OCI-LY7 (cell line): ENCODE measurements around the gene IDE. TPM values are rescaled to one million over a fixed set of nuclear protein-coding genes. Genes with fewer than 3 reads are reported as not detected.

Experiments
- BruUV-seq: library from RNA; stranded (reverse); fragments of 400-500 nt; replicated peaks from 2 replicates; lab custom pipeline; 2021; lab: Mats Ljungman, UMichigan
- CTCF ChIA-PET: fragments of 300-600 bp; sonication (Branson Sonifier 250); formaldehyde crosslinking; loops from one replicate; lab custom pipeline; 2022; ENCODE audit warnings: antibody characterized with exemption; ENCODE audit not compliant: unreplicated experiment; lab: Charles Lee
- POLR2A ChIA-PET: fragments of 300-600 bp; sonication (Branson Sonifier 250); formaldehyde crosslinking; loops from one replicate; lab custom pipeline; 2022; ENCODE audit warnings: antibody characterized with exemption; lab: Charles Lee
- DNase-seq: peaks from one replicate; pipeline ENCODE4 v3.0.0-alpha.2; 2015; ENCODE audit warnings: low spot score
- H2AFZ ChIP-seq: fragments of 200-600 bp; sonication (generic), shearing (Covaris generic); 2 replicates; pipeline ENCODE4 v1.6.1; 2014; ENCODE audit warnings: mild to moderate bottlenecking, antibody characterized with exemption, low read length, moderate library complexity
- H3K27ac ChIP-seq: fragments of 200-600 bp; sonication (generic); 2 replicates; pipeline ENCODE4 v1.5.1; 2014; ENCODE audit warnings: mixed run types, low read depth, mild to moderate bottlenecking, moderate library complexity, low read length, inconsistent platforms; ENCODE audit not compliant: poor library complexity, severe bottlenecking
- H3K36me3 ChIP-seq: fragments of 200-600 bp; sonication (generic); 2 replicates; pipeline ENCODE4 v1.6.1; 2014; ENCODE audit warnings: mild to moderate bottlenecking, antibody characterized with exemption, low read length, moderate library complexity, mixed read lengths; ENCODE audit not compliant: insufficient read depth
- H3K4me1 ChIP-seq: fragments of 200-600 bp; sonication (generic); 2 replicates; pipeline ENCODE4 v1.5.1; 2014; ENCODE audit warnings: mild to moderate bottlenecking, low read length; ENCODE audit not compliant: insufficient read depth, poor library complexity, severe bottlenecking
- H3K4me2 ChIP-seq: fragments of 200-600 bp; sonication (generic); 2 replicates; pipeline ENCODE4 v1.6.1; 2014; ENCODE audit warnings: mild to moderate bottlenecking, low read length
- H3K4me3 ChIP-seq: fragments of 200-600 bp; sonication (generic); 2 replicates; pipeline ENCODE4 v1.5.1; 2014; ENCODE audit warnings: mild to moderate bottlenecking, low read depth, low read length; ENCODE audit not compliant: poor library complexity, severe bottlenecking
- H3K79me2 ChIP-seq: fragments of 200-600 bp; sonication (generic); 2 replicates; pipeline ENCODE4 v1.6.1; 2016; ENCODE audit warnings: low read depth, mild to moderate bottlenecking, low read length, moderate library complexity, mixed read lengths; ENCODE audit not compliant: insufficient read depth
- H3K9me2 ChIP-seq: fragments of 200-600 bp; sonication (generic); 2 replicates; pipeline ENCODE4 v1.6.1; 2016; ENCODE audit warnings: mild to moderate bottlenecking, low read length, mixed read lengths; ENCODE audit not compliant: insufficient read depth
- H3K9me3 ChIP-seq: fragments of 200-600 bp; sonication (generic); 2 replicates; pipeline ENCODE4 v1.6.1; 2014; ENCODE audit warnings: mild to moderate bottlenecking, mixed run types, low read length, mixed read lengths
- H4K20me1 ChIP-seq: fragments of 200-600 bp; sonication (generic); 2 replicates; pipeline ENCODE4 v1.6.1; 2014; ENCODE audit warnings: mild to moderate bottlenecking, antibody characterized with exemption, low read length, moderate library complexity, mixed read lengths; ENCODE audit not compliant: insufficient read depth
- EZH2phosphoT487 ChIP-seq: fragments of 200-600 bp; sonication (generic); IDR thresholded peaks from 2 replicates; pipeline ENCODE4 v1.6.1; 2018; ENCODE audit warnings: low read depth, borderline replicate concordance, mild to moderate bottlenecking, mixed run types, antibody characterized with exemption, low read length, moderate library complexity, mixed read lengths
- intact Hi-C: fragments of 100-400 bp; cut with micrococcal nuclease; formaldehyde crosslinking; loops from one replicate; pipeline ENCODE4 v1.10.0; 2022; ENCODE audit not compliant: unreplicated experiment
- total RNA-seq, 2 experiments: library from RNA; depleted of rRNA in 1 of 2; stranded (reverse); fragments of >200 nt in 1 of 2; shearing (Covaris generic) in 1 of 2; gene quantifications; 2 replicates each; pipeline ENCODE4 v1.2.3, GENCODE V29; 2014 to 2022
- TF ChIP-seq, protein P1 (sequence below): fragments of 200-600 bp; sonication (generic); conservative IDR thresholded peaks from 2 replicates; pipeline ENCODE4 v1.5.1; 2014; ENCODE audit warnings: mild to moderate bottlenecking, antibody characterized with exemption, low read length, moderate library complexity, mixed read lengths

IDE gene
- total RNA-seq, 2 experiments from 2014 or later: 14.2 to 42.4 TPM

DNA sequence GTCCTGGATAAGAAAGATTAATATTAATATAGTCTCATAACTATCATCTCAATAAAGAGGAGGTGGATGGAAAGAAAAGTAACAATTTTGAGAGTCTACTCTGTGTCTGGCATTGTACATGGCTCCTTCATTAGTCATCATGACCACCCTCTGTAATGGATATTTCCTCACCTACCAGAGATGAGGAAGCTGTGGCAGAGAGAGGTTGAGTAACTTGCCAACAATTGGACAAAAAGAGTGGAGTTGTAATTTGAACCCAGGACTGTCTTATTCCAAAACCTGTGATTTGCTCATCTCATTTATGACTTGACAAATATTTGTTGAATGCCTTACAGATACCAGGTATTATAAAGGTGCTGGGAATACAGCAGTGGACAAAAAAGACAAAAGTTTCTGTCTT, 2.1 kb upstream of the IDE start:
- Histone ChIP-seq H3K27ac (no peak overlapping the region), H3K36me3 (no peaks in the 10 kb centered on the region), H3K9me2 (no peaks in the 10 kb centered on the region), H3K4me2 (no peak overlapping the region), H3K4me3 (no peak overlapping the region), H3K9me3 (no peaks in the 10 kb centered on the region), H3K4me1 (peaks cover 29% of the 10 kb centered on the region), H2AFZ (no peak overlapping the region), H4K20me1 (no peaks in the 10 kb centered on the region; the same call in 1 of the 2 replicates), H3K79me2 (peaks cover 19% of the 10 kb centered on the region; the same call in 1 of the 2 replicates)
- no peak for DNase-seq
- BruUV-seq: TSS peak; percentile 63
- POLR2A ChIA-PET: interaction anchor here (0.7 kb wide), 1 partner anchor 158 kb away, joined by 3 read pairs; no protein-coding TSS in a partner anchor
- TF ChIP-seq EZH2phosphoT487: no peak
- TF ChIP-seq, protein P1, sequence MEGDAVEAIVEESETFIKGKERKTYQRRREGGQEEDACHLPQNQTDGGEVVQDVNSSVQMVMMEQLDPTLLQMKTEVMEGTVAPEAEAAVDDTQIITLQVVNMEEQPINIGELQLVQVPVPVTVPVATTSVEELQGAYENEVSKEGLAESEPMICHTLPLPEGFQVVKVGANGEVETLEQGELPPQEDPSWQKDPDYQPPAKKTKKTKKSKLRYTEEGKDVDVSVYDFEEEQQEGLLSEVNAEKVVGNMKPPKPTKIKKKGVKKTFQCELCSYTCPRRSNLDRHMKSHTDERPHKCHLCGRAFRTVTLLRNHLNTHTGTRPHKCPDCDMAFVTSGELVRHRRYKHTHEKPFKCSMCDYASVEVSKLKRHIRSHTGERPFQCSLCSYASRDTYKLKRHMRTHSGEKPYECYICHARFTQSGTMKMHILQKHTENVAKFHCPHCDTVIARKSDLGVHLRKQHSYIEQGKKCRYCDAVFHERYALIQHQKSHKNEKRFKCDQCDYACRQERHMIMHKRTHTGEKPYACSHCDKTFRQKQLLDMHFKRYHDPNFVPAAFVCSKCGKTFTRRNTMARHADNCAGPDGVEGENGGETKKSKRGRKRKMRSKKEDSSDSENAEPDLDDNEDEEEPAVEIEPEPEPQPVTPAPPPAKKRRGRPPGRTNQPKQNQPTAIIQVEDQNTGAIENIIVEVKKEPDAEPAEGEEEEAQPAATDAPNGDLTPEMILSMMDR: no peak
- intact Hi-C loops: loop anchor here (2.0 kb wide), 1 partner anchor 15 kb away; no protein-coding TSS in a partner anchor
- CTCF ChIA-PET: no interaction called here

DNA sequence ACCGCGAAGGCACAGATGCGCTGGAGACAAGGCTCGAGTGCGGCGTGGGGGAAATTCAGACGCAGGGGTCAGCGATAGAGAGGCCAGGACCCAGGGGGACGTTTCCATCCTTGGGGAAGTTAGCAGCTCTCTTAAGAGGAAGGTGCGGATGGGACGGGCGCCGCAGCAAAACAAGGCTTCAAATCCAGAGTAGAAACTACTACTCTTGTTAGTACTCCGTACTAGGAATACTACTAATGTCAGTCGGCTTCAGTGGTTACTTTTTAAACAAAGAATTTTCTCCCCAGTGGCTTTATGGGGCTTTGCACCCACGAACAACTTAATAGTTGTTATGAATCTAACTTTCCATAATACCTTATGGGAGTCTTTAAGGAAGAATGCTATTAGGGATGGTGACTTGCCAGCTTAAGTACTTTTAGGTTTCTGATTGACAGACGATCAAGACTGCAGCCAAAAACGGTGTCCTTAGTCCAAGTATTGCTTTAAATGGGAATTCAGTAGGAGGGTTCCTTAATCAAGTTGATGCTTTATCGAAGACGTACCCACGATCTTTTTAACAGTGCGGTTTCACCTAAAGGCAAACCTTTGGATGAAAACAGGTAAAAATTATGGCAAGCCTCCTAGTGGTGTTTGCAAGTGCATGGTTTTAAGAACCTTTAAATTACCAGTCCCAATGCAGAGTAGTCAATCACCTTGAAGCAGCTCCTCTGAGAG, 812 bp upstream of the IDE start:
- ChIA-PET CTCF (interaction anchor here (0.6 to 1.4 kb wide), 2 partner anchors 57 to 1683 kb away, joined by 3 to 5 read pairs; no protein-coding TSS in a partner anchor), POLR2A (interaction anchor here (0.9 to 5.1 kb wide), 2 partner anchors 17 to 28 kb away, joined by 3 to 32 read pairs; partner anchors contain the start of gene KIF11)
- Histone ChIP-seq H3K9me2 (no peaks in the 10 kb centered on the region), H3K36me3 (no peaks in the 10 kb centered on the region), H3K9me3 (no peaks in the 10 kb centered on the region), H3K4me1 (peaks cover 29% of the 10 kb centered on the region), H3K4me3 (peak overlapping the region; percentile 95), H4K20me1 (no peaks in the 10 kb centered on the region; the same call in 1 of the 2 replicates), H3K4me2 (peak overlapping the region; percentile 89), H3K27ac (peak overlapping the region; percentile 68), H3K79me2 (peaks cover 25% of the 10 kb centered on the region; the same call in 1 of the 2 replicates), H2AFZ (peak overlapping the region; percentile 98; the same call in 1 of the 2 replicates)
- peak; percentile 55 for DNase-seq
- TF ChIP-seq, protein P1: peak; percentile 30
- TF ChIP-seq EZH2phosphoT487: no peak
- TSS peak; percentile 77 for BruUV-seq
- intact Hi-C loops: loop anchor here (1.0 to 5.0 kb wide), 5 partner anchors 16 to 487 kb away; partner anchors contain the start of genes CPEB3 and MARCHF5
